HG02970 (cell line): ENCODE measurements around the gene PPP2R2B.
"Not testable (repeated sequence)": the region's sequence is repeated elsewhere in the genome, so short reads cannot be mapped to it uniquely, and the experiment has no call there.

Experiments
- ATAC-seq: cut with Tn5 transposase; IDR thresholded peaks from one replicate; pipeline ENCODE4 v1.9.1; 2021; ENCODE audit warnings: mild to moderate bottlenecking, moderate library complexity, moderate number of reproducible peaks; ENCODE audit not compliant: unreplicated experiment, low FRiP score

PPP2R2B gene

GRCh38 chr5:146628950-146629349, 249.6 kb downstream of the PPP2R2B start:
- ATAC-seq = no peak

GRCh38 chr5:146626936-146627335, 251.6 kb downstream of the PPP2R2B start:
- ATAC-seq = no peak

- no peak for ATAC-seq
Observed at GRCh38 chr5:146624179-146624578, 254.4 kb downstream of the PPP2R2B start.

- ATAC-seq = no peak
Observed at GRCh38 chr5:146623666-146624065, 254.9 kb downstream of the PPP2R2B start.

- ATAC-seq = no peak
Observed at GRCh38 chr5:146623009-146623408, 255.5 kb downstream of the PPP2R2B start.

GRCh38 chr5:146622391-146622790, 256.2 kb downstream of the PPP2R2B start:
- no peak for ATAC-seq

GRCh38 chr5:146620669-146621051, 257.9 kb downstream of the PPP2R2B start:
- no peak for ATAC-seq

- no peak for ATAC-seq
Observed at GRCh38 chr5:146620031-146620668, 258.4 kb downstream of the PPP2R2B start.

- ATAC-seq = no peak
Observed at GRCh38 chr5:146618434-146618833, 260.1 kb downstream of the PPP2R2B start.

- not testable (repeated sequence) for ATAC-seq
Observed at GRCh38 chr5:146609731-146610130, 268.8 kb downstream of the PPP2R2B start.

GRCh38 chr5:146607659-146608332, 270.8 kb downstream of the PPP2R2B start:
- no peak for ATAC-seq

GRCh38 chr5:146606893-146607292, 271.7 kb downstream of the PPP2R2B start:
- no peak for ATAC-seq

- ATAC-seq = no peak
Observed at GRCh38 chr5:146600376-146600775, 278.2 kb downstream of the PPP2R2B start.

GRCh38 chr5:146599261-146599660, 279.3 kb downstream of the PPP2R2B start:
- no peak for ATAC-seq

GRCh38 chr5:146595088-146595487, 283.5 kb downstream of the PPP2R2B start:
- no peak for ATAC-seq

- ATAC-seq = no peak
Observed at GRCh38 chr5:146592352-146592751, 286.2 kb downstream of the PPP2R2B start.

GRCh38 chr5:146589028-146589345, 289.6 kb downstream of the PPP2R2B start:
- ATAC-seq = no peak

GRCh38 chr5:146588331-146589027, 290.1 kb downstream of the PPP2R2B start:
- no peak for ATAC-seq

- ATAC-seq = no peak
Observed at GRCh38 chr5:146586752-146587151, 291.8 kb downstream of the PPP2R2B start.

GRCh38 chr5:146584750-146585149, 293.8 kb downstream of the PPP2R2B start:
- ATAC-seq = no peak

GRCh38 chr5:146582051-146582596, 296.4 kb downstream of the PPP2R2B start:
- no peak for ATAC-seq
